ENCODE data around the gene CGB2. TPM values are rescaled to one million over a fixed set of nuclear protein-coding genes. Genes with fewer than 3 reads are reported as not detected.

Gene CGB2
- total and polyA plus RNA-seq, 4 donors = 1.1 TPM; not detected in 3

DNA sequence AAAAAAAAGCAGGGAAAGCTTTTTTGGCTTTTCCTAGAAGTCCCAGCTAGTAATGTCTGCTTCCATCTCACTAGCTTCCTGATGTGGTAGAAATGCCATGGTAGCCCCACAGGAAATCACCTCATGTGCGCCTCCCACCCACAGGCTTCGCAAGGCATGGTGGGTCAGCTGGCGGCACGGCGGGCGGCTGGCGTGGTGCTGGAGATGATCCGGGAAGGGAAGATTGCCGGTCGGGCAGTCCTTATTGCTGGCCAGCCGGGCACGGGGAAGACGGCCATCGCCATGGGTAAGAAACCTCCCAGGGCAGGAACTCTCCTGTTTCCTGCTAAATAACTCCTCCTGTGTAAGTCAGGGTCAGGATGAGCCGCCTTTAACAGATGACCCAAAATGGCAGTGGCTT lies 27.6 kb upstream of the CGB2 start:
- ATAC-seq (ENCODE audit: low FRiP score) = no peak
- DNase-seq = no peak
- H3K4me3 ChIP-seq (ENCODE audit: low read length in 2 of 2) = no peak overlapping the region
- peaks cover 4 to 9% of the 10 kb centered on the region in 2 donors for H3K36me3 ChIP-seq (ENCODE audit: control insufficient read depth in 1 of 2, insufficient read depth in 2 of 2, low read length in 1 of 2)
- 99% methylated on average over 15 of the region's 15 CpGs for WGBS, 2 donors
- no peak overlapping the region for H3K27ac ChIP-seq (ENCODE audit: low read depth in 1 of 2, low read length in 2 of 2)
- no peaks in the 10 kb centered on the region for H3K4me1 ChIP-seq (ENCODE audit: control insufficient read depth in 1 of 2, insufficient read depth in 2 of 2, low read length in 2 of 2)
- no peaks in the 10 kb centered on the region for H3K9me3 ChIP-seq (ENCODE audit: control insufficient read depth, low read length)
- intact Hi-C loops (cut with DNase I) = no loop called here
- no peaks in the 10 kb centered on the region for H3K27me3 ChIP-seq (ENCODE audit: control insufficient read depth in 1 of 2, insufficient read depth in 2 of 2, low read length in 1 of 2)

GRCh38 chr19:49004964-49005614 lies 26.6 kb upstream of the CGB2 start:
- Histone ChIP-seq H3K4me1 (ENCODE audit: control insufficient read depth in 1 of 2, insufficient read depth in 2 of 2, low read length in 2 of 2) (no peaks in the 10 kb centered on the region), H3K4me3 (ENCODE audit: low read length in 2 of 2) (no peak overlapping the region), H3K27me3 (ENCODE audit: control insufficient read depth in 1 of 2, insufficient read depth in 2 of 2, low read length in 1 of 2) (no peaks in the 10 kb centered on the region), H3K9me3 (ENCODE audit: control insufficient read depth, low read length) (no peaks in the 10 kb centered on the region), H3K27ac (ENCODE audit: low read depth in 1 of 2, low read length in 2 of 2) (no peak overlapping the region), H3K36me3 (ENCODE audit: control insufficient read depth in 1 of 2, insufficient read depth in 2 of 2, low read length in 1 of 2) (peaks cover 4 to 9% of the 10 kb centered on the region in 2 donors)
- DNase-seq = no peak
- intact Hi-C loops (cut with DNase I) = no loop called here
- WGBS, 2 donors = 93 to 94% methylated on average over 7 of the region's 7 CpGs
- no peak for ATAC-seq (ENCODE audit: low FRiP score)

DNA sequence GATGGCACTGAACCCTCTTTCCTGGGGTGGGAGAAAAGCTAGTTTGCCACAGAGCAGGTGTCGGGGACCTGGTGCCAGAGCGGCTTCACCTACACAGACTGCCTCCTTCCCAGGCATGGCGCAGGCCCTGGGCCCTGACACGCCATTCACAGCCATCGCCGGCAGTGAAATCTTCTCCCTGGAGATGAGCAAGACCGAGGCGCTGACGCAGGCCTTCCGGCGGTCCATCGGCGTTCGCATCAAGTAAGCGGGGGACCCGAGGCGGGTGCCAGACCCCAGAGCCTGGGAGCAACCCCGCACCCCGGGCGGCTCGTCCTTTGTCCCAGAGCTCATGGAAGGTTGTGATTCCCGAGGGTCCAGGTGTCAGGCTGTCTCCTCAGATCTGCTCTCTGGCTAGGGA lies 24.8 kb upstream of the CGB2 start:
- ATAC-seq (ENCODE audit: low FRiP score) = no peak
- H3K4me3 ChIP-seq (ENCODE audit: low read length in 2 of 2) = no peak overlapping the region
- H3K27me3 ChIP-seq (ENCODE audit: control insufficient read depth in 1 of 2, insufficient read depth in 2 of 2, low read length in 1 of 2) = no peaks in the 10 kb centered on the region
- WGBS, 2 donors = 92 to 96% methylated on average over 22 of the region's 22 CpGs
- no peaks in the 10 kb centered on the region for H3K9me3 ChIP-seq (ENCODE audit: control insufficient read depth, low read length)
- peaks cover 4 to 9% of the 10 kb centered on the region in 2 donors for H3K36me3 ChIP-seq (ENCODE audit: control insufficient read depth in 1 of 2, insufficient read depth in 2 of 2, low read length in 1 of 2)
- no peak for DNase-seq
- intact Hi-C loops (cut with DNase I) = no loop called here
- no peak overlapping the region for H3K27ac ChIP-seq (ENCODE audit: low read depth in 1 of 2, low read length in 2 of 2)
- no peaks in the 10 kb centered on the region for H3K4me1 ChIP-seq (ENCODE audit: control insufficient read depth in 1 of 2, insufficient read depth in 2 of 2, low read length in 2 of 2)

GRCh38 chr19:49009828-49010227 lies 21.9 kb upstream of the CGB2 start:
- intact Hi-C loops (cut with DNase I) = no loop called here
- no peak for DNase-seq
- ATAC-seq (ENCODE audit: low FRiP score) = no peak
- H3K9me3 ChIP-seq (ENCODE audit: control insufficient read depth, low read length) = no peaks in the 10 kb centered on the region
- no peaks in the 10 kb centered on the region for H3K4me1 ChIP-seq (ENCODE audit: control insufficient read depth in 1 of 2, insufficient read depth in 2 of 2, low read length in 2 of 2)
- H3K4me3 ChIP-seq (ENCODE audit: low read length in 2 of 2) = no peak overlapping the region
- no peak overlapping the region for H3K27ac ChIP-seq (ENCODE audit: low read depth in 1 of 2, low read length in 2 of 2)
- H3K36me3 ChIP-seq (ENCODE audit: control insufficient read depth in 1 of 2, insufficient read depth in 2 of 2, low read length in 1 of 2) = peaks cover 4 to 6% of the 10 kb centered on the region in 2 donors
- WGBS, 2 donors = 96% methylated on average over 18 of the region's 18 CpGs
- H3K27me3 ChIP-seq (ENCODE audit: control insufficient read depth in 1 of 2, insufficient read depth in 2 of 2, low read length in 1 of 2) = no peaks in the 10 kb centered on the region

DNA sequence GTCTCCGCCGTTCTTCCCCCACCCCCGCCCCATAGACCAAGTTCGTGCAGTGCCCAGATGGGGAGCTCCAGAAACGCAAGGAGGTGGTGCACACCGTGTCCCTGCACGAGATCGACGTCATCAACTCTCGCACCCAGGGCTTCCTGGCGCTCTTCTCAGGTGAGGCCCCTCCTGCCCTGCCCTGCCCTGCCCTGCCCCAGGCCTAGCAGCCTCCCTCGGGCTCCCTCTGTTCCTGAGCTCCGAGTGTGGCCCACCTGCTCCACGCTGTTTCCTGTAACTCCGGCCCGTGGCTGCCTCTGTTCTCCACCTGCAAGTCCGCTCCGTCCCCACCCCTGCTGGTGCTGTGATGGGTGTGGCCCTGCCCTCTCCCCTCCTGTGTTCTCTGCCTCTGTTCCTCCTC lies 21.2 kb upstream of the CGB2 start:
- no peaks in the 10 kb centered on the region for H3K27me3 ChIP-seq (ENCODE audit: control insufficient read depth in 1 of 2, insufficient read depth in 2 of 2, low read length in 1 of 2)
- ATAC-seq (ENCODE audit: low FRiP score) = no peak
- intact Hi-C loops (cut with DNase I) = no loop called here
- WGBS, 2 donors = 89% methylated on average over 18 of the region's 18 CpGs
- no peaks in the 10 kb centered on the region for H3K9me3 ChIP-seq (ENCODE audit: control insufficient read depth, low read length)
- no peak overlapping the region for H3K27ac ChIP-seq (ENCODE audit: low read depth in 1 of 2, low read length in 2 of 2)
- no peak for DNase-seq
- peaks cover 0 to 2% of the 10 kb centered on the region in 2 donors for H3K36me3 ChIP-seq (ENCODE audit: control insufficient read depth in 1 of 2, insufficient read depth in 2 of 2, low read length in 1 of 2)
- H3K4me1 ChIP-seq (ENCODE audit: control insufficient read depth in 1 of 2, insufficient read depth in 2 of 2, low read length in 2 of 2) = no peaks in the 10 kb centered on the region
- H3K4me3 ChIP-seq (ENCODE audit: low read length in 2 of 2) = no peak overlapping the region

DNA sequence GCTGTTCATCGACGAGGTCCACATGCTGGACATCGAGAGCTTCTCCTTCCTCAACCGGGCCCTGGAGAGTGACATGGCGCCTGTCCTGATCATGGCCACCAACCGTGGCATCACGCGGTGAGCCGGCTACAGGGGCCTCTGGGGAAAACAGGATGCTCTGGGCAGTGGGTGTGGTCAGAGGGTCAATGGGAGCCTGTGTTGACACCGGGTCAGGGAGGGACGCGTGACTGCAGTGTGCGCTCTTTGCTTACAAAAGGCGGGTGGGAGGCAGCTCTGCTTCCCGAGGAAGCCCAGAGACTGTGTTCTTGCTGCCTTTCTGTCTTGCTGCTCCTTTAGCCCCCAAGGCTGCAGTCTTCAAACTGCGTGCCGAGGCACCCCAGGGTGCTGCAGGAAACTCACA lies 20.5 kb upstream of the CGB2 start:
- Histone ChIP-seq H3K9me3 (ENCODE audit: control insufficient read depth, low read length) (no peaks in the 10 kb centered on the region), H3K36me3 (ENCODE audit: control insufficient read depth in 1 of 2, insufficient read depth in 2 of 2, low read length in 1 of 2) (peaks cover 0 to 2% of the 10 kb centered on the region in 2 donors), H3K4me1 (ENCODE audit: control insufficient read depth in 1 of 2, insufficient read depth in 2 of 2, low read length in 2 of 2) (no peaks in the 10 kb centered on the region), H3K4me3 (ENCODE audit: low read length in 2 of 2) (no peak overlapping the region), H3K27ac (ENCODE audit: low read depth in 1 of 2, low read length in 2 of 2) (no peak overlapping the region), H3K27me3 (ENCODE audit: control insufficient read depth in 1 of 2, insufficient read depth in 2 of 2, low read length in 1 of 2) (no peaks in the 10 kb centered on the region)
- DNase-seq (no peak), ATAC-seq (ENCODE audit: low FRiP score) (no peak)
- 88 to 89% methylated on average over 17 of the region's 17 CpGs for WGBS, 2 donors
- intact Hi-C loops (cut with DNase I) = no loop called here

- intact Hi-C loops (cut with DNase I) = no loop called here
- no peaks in the 10 kb centered on the region for H3K27me3 ChIP-seq (ENCODE audit: control insufficient read depth in 1 of 2, insufficient read depth in 2 of 2, low read length in 1 of 2)
- H3K27ac ChIP-seq (ENCODE audit: low read depth in 1 of 2, low read length in 2 of 2) = no peak overlapping the region
- no peaks in the 10 kb centered on the region for H3K9me3 ChIP-seq (ENCODE audit: control insufficient read depth, low read length)
- H3K4me3 ChIP-seq (ENCODE audit: low read length in 2 of 2) = no peak overlapping the region
- ATAC-seq (ENCODE audit: low FRiP score) = no peak
- H3K36me3 ChIP-seq (ENCODE audit: control insufficient read depth in 1 of 2, insufficient read depth in 2 of 2, low read length in 1 of 2) = no peaks in the 10 kb centered on the region
- 92 to 94% methylated on average over 32 of the region's 32 CpGs for WGBS, 2 donors
- no peaks in the 10 kb centered on the region for H3K4me1 ChIP-seq (ENCODE audit: control insufficient read depth in 1 of 2, insufficient read depth in 2 of 2, low read length in 2 of 2)
- no peak for DNase-seq
These were observed 17.4 kb upstream of the CGB2 start for GRCh38 chr19:49014123-49014869.

DNA sequence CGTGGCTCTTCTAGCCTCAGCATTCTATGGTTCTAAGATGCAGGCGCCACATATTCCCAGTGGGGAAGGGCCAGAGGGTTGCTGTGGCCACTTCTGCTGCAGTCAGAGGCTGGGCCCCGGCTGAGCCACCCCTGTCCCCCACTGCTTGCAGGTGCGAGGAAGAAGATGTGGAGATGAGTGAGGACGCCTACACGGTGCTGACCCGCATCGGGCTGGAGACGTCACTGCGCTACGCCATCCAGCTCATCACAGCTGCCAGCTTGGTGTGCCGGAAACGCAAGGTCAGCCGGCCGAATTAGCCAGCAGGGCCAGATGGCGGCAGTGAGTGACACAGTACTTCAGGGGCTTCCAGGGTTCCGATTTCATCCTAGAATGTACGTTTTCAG lies 16.8 kb upstream of the CGB2 start:
- intact Hi-C loops (cut with DNase I) = no loop called here
- Histone ChIP-seq H3K4me1 (ENCODE audit: control insufficient read depth in 1 of 2, insufficient read depth in 2 of 2, low read length in 2 of 2) (no peaks in the 10 kb centered on the region), H3K9me3 (ENCODE audit: control insufficient read depth, low read length) (no peaks in the 10 kb centered on the region), H3K27me3 (ENCODE audit: control insufficient read depth in 1 of 2, insufficient read depth in 2 of 2, low read length in 1 of 2) (no peaks in the 10 kb centered on the region), H3K4me3 (ENCODE audit: low read length in 2 of 2) (no peak overlapping the region), H3K27ac (ENCODE audit: low read depth in 1 of 2, low read length in 2 of 2) (no peak overlapping the region), H3K36me3 (ENCODE audit: control insufficient read depth in 1 of 2, insufficient read depth in 2 of 2, low read length in 1 of 2) (no peaks in the 10 kb centered on the region)
- 91% methylated on average over 18 of the region's 18 CpGs for WGBS, 2 donors
- ATAC-seq (ENCODE audit: low FRiP score) (no peak), DNase-seq (no peak)

All from aorta (tissue), 5 donors.